Astrocyte (in vitro differentiated cells and primary cell): ENCODE measurements around the gene IL16. TPM values are rescaled to one million over a fixed set of nuclear protein-coding genes. Genes with fewer than 3 reads are reported as not detected.

Experiments
- DNase-seq: peaks from one replicate; pipeline ENCODE4 v3.0.0-alpha.2; 2010; ENCODE audit warnings: low read depth
- FAIRE-seq: peaks from 2 replicates; lab custom pipeline; 2011; peaks lifted over from hg19 to GRCh38; lab: Jason Lieb, UNC
- H2AFZ ChIP-seq: 2 replicates; pipeline ENCODE4 v1.6.0; 2012; ENCODE audit warnings: low read depth, low read length, inconsistent platforms
- H3K27ac ChIP-seq: 2 replicates; pipeline ENCODE4 v1.5.1; 2011; ENCODE audit warnings: low read depth, low read length, inconsistent platforms
- H3K27me3 ChIP-seq: 2 replicates; pipeline ENCODE4 v1.6.0; 2011; ENCODE audit warnings: low read length, inconsistent platforms; ENCODE audit not compliant: insufficient read depth
- H3K36me3 ChIP-seq: 2 replicates; pipeline ENCODE4 v1.5.1; 2011; ENCODE audit warnings: low read length, inconsistent platforms; ENCODE audit not compliant: insufficient read depth
- H3K4me1 ChIP-seq: 2 replicates; pipeline ENCODE4 v1.5.1; 2011; ENCODE audit warnings: low read length, inconsistent platforms; ENCODE audit not compliant: insufficient read depth
- H3K4me2 ChIP-seq: 2 replicates; pipeline ENCODE4 v1.6.0; 2012; ENCODE audit warnings: low read length, inconsistent platforms
- H3K4me3 ChIP-seq: 2 replicates; pipeline ENCODE4 v1.5.1; 2011; ENCODE audit warnings: low read depth, mild to moderate bottlenecking, low read length, inconsistent platforms; ENCODE audit not compliant: insufficient read depth
- H3K79me2 ChIP-seq: 2 replicates; pipeline ENCODE4 v1.6.0; 2012; ENCODE audit warnings: mild to moderate bottlenecking, low read length, inconsistent platforms; ENCODE audit not compliant: insufficient read depth
- H3K9ac ChIP-seq: 2 replicates; pipeline ENCODE4 v1.6.0; 2012; ENCODE audit warnings: mild to moderate bottlenecking, low read length, inconsistent platforms
- H3K9me3 ChIP-seq: 2 replicates; pipeline ENCODE4 v1.5.1; 2012; ENCODE audit warnings: low read depth, mild to moderate bottlenecking, low read length, inconsistent platforms; ENCODE audit not compliant: insufficient read depth
- H4K20me1 ChIP-seq: 2 replicates; pipeline ENCODE4 v1.6.0; 2012; ENCODE audit warnings: low read length, inconsistent platforms; ENCODE audit not compliant: insufficient read depth
- H3K27ac Mint-ChIP-seq: one replicate; pipeline ENCODE4 v1.8.0; 2021; ENCODE audit warnings: mild to moderate bottlenecking, mixed read lengths; ENCODE audit not compliant: unreplicated experiment
- H3K27me3 Mint-ChIP-seq: one replicate; pipeline ENCODE4 v1.8.0; 2021; ENCODE audit warnings: low read depth, mixed read lengths; ENCODE audit not compliant: unreplicated experiment
- H3K36me3 Mint-ChIP-seq: one replicate; pipeline ENCODE4 v1.8.0; 2021; ENCODE audit warnings: low read depth, mixed read lengths; ENCODE audit not compliant: unreplicated experiment
- H3K4me1 Mint-ChIP-seq: one replicate; pipeline ENCODE4 v1.8.0; 2021; ENCODE audit warnings: low read depth, mixed read lengths; ENCODE audit not compliant: unreplicated experiment
- H3K4me3 Mint-ChIP-seq: one replicate; pipeline ENCODE4 v1.8.0; 2021; ENCODE audit warnings: mild to moderate bottlenecking, moderate library complexity, mixed read lengths; ENCODE audit not compliant: unreplicated experiment
- H3K9me3 Mint-ChIP-seq: one replicate; pipeline ENCODE4 v1.8.0; 2021; ENCODE audit warnings: mild to moderate bottlenecking, mixed read lengths; ENCODE audit not compliant: unreplicated experiment
- CTCF ChIP-seq: IDR thresholded peaks from 2 replicates; pipeline ENCODE4 v1.5.1; 2011; ENCODE audit warnings: low read depth, mild to moderate bottlenecking, inconsistent platforms, low read length, moderate library complexity; ENCODE audit not compliant: insufficient read depth
- EZH2 ChIP-seq: IDR thresholded peaks from 2 replicates; pipeline ENCODE4 v1.6.1; 2012; ENCODE audit warnings: mild to moderate bottlenecking, low read length, inconsistent platforms; ENCODE audit not compliant: insufficient read depth
- total RNA-seq: library from RNA; stranded (reverse); gene quantifications from 2 replicates; pipeline ENCODE4 v1.2.1, GENCODE V29; 2021

IL16 gene
- total RNA-seq, 1 donor from 2014 or later: 0.36 TPM

- Histone ChIP-seq H3K4me1 (no peaks in the 10 kb centered on the region), H3K4me3 (no peak overlapping the region), H3K9me3 (peaks cover 4% of the 10 kb centered on the region), H3K27ac (no peak overlapping the region), H3K36me3 (no peaks in the 10 kb centered on the region), H2AFZ (no peak overlapping the region), H3K9ac (no peak overlapping the region), H3K4me2 (no peak overlapping the region), H3K27me3 (peaks cover 2% of the 10 kb centered on the region), H4K20me1 (no peaks in the 10 kb centered on the region), H3K79me2 (no peaks in the 10 kb centered on the region)
- DNase-seq (no peak), FAIRE-seq (no peak)
- H3K36me3 Mint-ChIP-seq: no peaks in the 10 kb centered on the region
- peaks cover 3% of the 10 kb centered on the region for H3K27me3 Mint-ChIP-seq
- H3K4me3 Mint-ChIP-seq: no peak overlapping the region
- no peak overlapping the region for H3K27ac Mint-ChIP-seq
- H3K9me3 Mint-ChIP-seq: no peaks in the 10 kb centered on the region
- H3K4me1 Mint-ChIP-seq: no peaks in the 10 kb centered on the region
- TF ChIP-seq CTCF: no peak
- no peak for TF ChIP-seq EZH2
These were observed 160.6 kb downstream of the IL16 start for GRCh38 chr15:81357180-81357686.

DNA sequence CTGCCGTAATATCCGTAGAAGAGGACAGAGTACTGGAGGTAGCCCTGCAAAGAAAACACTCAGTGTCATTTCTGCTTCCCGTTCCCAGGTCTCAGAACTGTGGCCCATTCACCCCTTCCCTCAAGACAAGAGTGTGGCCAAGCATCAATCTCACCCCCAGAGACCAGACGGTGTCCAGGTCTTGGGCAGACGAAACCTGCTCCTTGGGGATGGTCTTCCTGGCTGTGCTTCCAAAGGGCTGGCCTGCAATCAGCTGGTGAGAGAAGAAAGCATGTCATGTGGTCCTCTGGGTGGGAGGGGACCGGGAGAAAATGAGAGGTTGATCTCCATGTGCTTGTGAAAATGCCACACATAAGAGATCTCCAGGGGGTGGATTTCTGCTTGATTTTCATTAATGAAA, 161.6 kb downstream of the IL16 start:
- Histone ChIP-seq H3K4me2 (no peak overlapping the region), H3K9ac (no peak overlapping the region), H3K4me1 (no peaks in the 10 kb centered on the region), H3K36me3 (no peaks in the 10 kb centered on the region), H3K4me3 (no peak overlapping the region), H2AFZ (no peak overlapping the region), H4K20me1 (no peaks in the 10 kb centered on the region), H3K79me2 (no peaks in the 10 kb centered on the region), H3K9me3 (peaks cover 4% of the 10 kb centered on the region), H3K27ac (no peak overlapping the region), H3K27me3 (peaks cover 2% of the 10 kb centered on the region)
- H3K27me3 Mint-ChIP-seq: peaks cover 3% of the 10 kb centered on the region
- H3K4me3 Mint-ChIP-seq: no peak overlapping the region
- no peaks in the 10 kb centered on the region for H3K4me1 Mint-ChIP-seq
- TF ChIP-seq CTCF: no peak
- TF ChIP-seq EZH2: no peak
- no peak overlapping the region for H3K27ac Mint-ChIP-seq
- DNase-seq (no peak), FAIRE-seq (no peak)
- no peaks in the 10 kb centered on the region for H3K36me3 Mint-ChIP-seq
- H3K9me3 Mint-ChIP-seq: no peaks in the 10 kb centered on the region

DNA sequence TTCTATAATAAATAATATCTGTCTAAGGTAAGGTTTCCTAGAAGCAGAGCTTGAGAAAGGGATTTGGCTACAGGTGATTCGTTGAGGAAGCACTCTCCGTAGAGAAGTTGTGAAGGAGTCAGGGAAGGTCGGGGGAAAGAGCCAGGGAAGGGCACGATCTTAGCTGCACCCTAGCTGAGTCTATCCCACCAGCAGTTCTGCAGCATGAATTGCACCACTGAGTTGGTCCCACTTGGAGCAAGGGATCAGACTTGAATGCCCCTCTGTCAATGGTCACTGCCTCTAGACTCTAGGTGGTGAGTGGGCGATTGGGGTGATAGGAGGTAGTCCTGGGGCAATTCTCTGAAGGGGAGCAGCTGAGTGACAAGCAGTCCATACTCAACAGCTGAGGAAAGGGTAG, 163.8 kb downstream of the IL16 start:
- Mint-ChIP-seq H3K27ac (no peak overlapping the region), H3K9me3 (no peaks in the 10 kb centered on the region), H3K4me1 (no peaks in the 10 kb centered on the region), H3K27me3 (no peaks in the 10 kb centered on the region), H3K4me3 (no peak overlapping the region), H3K36me3 (no peaks in the 10 kb centered on the region)
- TF ChIP-seq EZH2: no peak
- no peak for TF ChIP-seq CTCF
- FAIRE-seq: no peak
- no peaks in the 10 kb centered on the region for H4K20me1 ChIP-seq
- no peaks in the 10 kb centered on the region for H3K4me1 ChIP-seq
- no peaks in the 10 kb centered on the region for H3K79me2 ChIP-seq
- H2AFZ ChIP-seq: no peak overlapping the region
- peaks cover 2% of the 10 kb centered on the region for H3K27me3 ChIP-seq
- no peak overlapping the region for H3K4me2 ChIP-seq
- no peak overlapping the region for H3K9ac ChIP-seq
- no peak for DNase-seq
- H3K27ac ChIP-seq: no peak overlapping the region
- H3K36me3 ChIP-seq: no peaks in the 10 kb centered on the region
- peaks cover 4% of the 10 kb centered on the region for H3K9me3 ChIP-seq
- no peak overlapping the region for H3K4me3 ChIP-seq
